ENCODE results near the gene CAP1.
"Not testable (repeated sequence)": the region's sequence is repeated elsewhere in the genome, so short reads cannot be mapped to it uniquely, and the experiment has no call there.

The CAP1 gene

GRCh38 chr1:40059338-40059959 lies 18.9 kb downstream of the CAP1 start:
- no peak for DNase-seq

- no peak for DNase-seq
Measured at GRCh38 chr1:40059960-40060750, 19.6 kb downstream of the CAP1 start.

- DNase-seq: no peak
Measured at GRCh38 chr1:40064797-40065499, 24.4 kb downstream of the CAP1 start.

GRCh38 chr1:40067023-40067422 lies 26.5 kb downstream of the CAP1 start:
- no peak for DNase-seq

- DNase-seq: no peak
Measured at GRCh38 chr1:40067851-40068250, 27.3 kb downstream of the CAP1 start.

GRCh38 chr1:40072142-40072541 lies 31.6 kb downstream of the CAP1 start:
- DNase-seq: no peak

- DNase-seq: no peak
Measured at GRCh38 chr1:40073062-40073461, 32.5 kb downstream of the CAP1 start.

- DNase-seq: no peak
Measured at GRCh38 chr1:40075266-40075665, 34.7 kb downstream of the CAP1 start.

- no peak for DNase-seq
Measured at GRCh38 chr1:40076895-40077312, 36.4 kb downstream of the CAP1 start.

- peak; percentile 12 for DNase-seq
Measured at GRCh38 chr1:40078512-40079333, 38.2 kb downstream of the CAP1 start.

- DNase-seq: no peak
Measured at GRCh38 chr1:40079774-40080400, 39.4 kb downstream of the CAP1 start.

- no peak for DNase-seq
Measured at GRCh38 chr1:40081871-40082270, 41.3 kb downstream of the CAP1 start.

- DNase-seq: not testable (repeated sequence)
Measured at GRCh38 chr1:40084750-40085149, 44.2 kb downstream of the CAP1 start.

GRCh38 chr1:40090652-40091355 lies 50.3 kb downstream of the CAP1 start:
- no peak for DNase-seq

GRCh38 chr1:40092241-40092640 lies 51.7 kb downstream of the CAP1 start:
- DNase-seq: no peak

GRCh38 chr1:40092706-40093639 lies 52.4 kb downstream of the CAP1 start:
- DNase-seq: no peak

- no peak for DNase-seq
Measured at GRCh38 chr1:40094466-40095110, 54.1 kb downstream of the CAP1 start.

- no peak for DNase-seq
Measured at GRCh38 chr1:40095806-40096205, 55.3 kb downstream of the CAP1 start.

- DNase-seq: no peak
Measured at GRCh38 chr1:40096646-40096976, 56.1 kb downstream of the CAP1 start.

All from NCI-H1694 treated with DMSO at 0.1 percent for 48 hours (cell line).